GM12872 (cell line): ENCODE data around the gene CEP295NL.

Experiments used
- CTCF ChIP-seq: IDR thresholded peaks from 3 replicates; pipeline ENCODE4 v1.5.1; 2011; ENCODE audit warnings: low read depth, mild to moderate bottlenecking, low read length, moderate library complexity; ENCODE audit not compliant: insufficient read depth

CEP295NL gene

DNA sequence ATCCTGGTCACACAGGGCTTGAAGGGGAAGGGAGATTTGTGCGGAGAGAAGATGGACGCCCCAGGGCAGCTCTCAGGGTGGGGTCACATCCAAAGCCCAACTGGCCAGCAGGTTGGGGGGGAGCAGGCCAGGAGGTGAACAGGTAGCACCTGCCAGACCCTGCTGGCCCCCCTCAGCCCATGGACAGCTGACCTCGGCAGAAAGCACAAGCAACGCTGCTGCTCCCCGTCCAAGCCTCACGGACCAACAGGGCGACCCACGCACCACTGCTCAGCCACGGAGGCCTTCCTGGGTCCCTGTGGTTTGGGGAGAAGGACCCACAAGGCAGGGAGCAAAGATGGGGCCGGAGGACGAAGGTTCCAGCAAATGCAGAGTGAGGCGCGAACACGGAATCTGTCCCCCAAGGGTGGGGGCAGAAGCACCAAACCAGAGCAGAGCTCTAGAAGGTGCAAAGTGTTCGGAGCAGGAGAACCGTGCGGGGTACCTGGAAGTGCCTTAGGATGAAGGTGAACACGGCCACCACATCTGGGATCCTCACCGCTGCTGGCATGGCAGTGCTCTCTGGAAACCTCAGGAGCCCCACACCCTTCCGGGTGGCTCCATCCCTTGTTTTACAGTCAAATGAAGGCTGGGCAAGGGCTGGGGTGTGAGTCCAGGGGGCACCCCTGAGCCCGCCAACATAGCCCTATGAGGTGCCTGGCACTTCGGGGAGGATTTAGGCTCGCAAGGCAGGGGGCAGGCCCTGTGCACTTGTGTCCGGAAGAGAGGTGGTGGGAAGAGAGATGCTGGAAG, 17.9 kb downstream of the CEP295NL start:
- TF ChIP-seq CTCF, result no peak

- TF ChIP-seq CTCF, result no peak
These were observed 18.7 kb downstream of the CEP295NL start for GRCh38 chr17:78884148-78884825.

- no peak for TF ChIP-seq CTCF
These were observed 19.4 kb downstream of the CEP295NL start for GRCh38 chr17:78883533-78884131.

DNA sequence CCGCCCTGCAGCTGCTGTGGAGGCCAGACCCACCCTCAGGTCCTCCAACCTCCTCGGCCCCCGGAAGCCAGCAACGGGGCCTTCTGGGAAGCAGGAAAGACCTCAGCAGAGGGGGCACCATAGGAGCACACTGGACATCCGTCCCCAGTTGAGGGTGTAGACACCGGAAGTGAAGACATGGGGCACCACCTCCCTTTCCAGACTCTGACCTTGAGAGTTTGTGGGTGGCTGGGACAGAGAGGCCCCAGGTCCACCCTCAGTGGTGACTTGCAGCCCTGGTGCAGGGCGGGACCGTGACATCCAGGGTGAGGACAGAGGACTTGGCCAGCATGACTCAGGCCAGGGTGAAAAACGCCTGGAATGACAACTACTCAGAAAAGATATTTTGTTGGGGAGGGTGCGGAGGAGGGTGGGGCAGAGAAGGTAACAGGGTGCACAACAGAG, 19.9 kb downstream of the CEP295NL start:
- no peak for TF ChIP-seq CTCF

GRCh38 chr17:78882540-78883088, 20.4 kb downstream of the CEP295NL start:
- no peak for TF ChIP-seq CTCF

- no peak for TF ChIP-seq CTCF
These were observed 23.3 kb downstream of the CEP295NL start for GRCh38 chr17:78879635-78880186.
